Measurements from ENCODE around the gene ART3.

DNA sequence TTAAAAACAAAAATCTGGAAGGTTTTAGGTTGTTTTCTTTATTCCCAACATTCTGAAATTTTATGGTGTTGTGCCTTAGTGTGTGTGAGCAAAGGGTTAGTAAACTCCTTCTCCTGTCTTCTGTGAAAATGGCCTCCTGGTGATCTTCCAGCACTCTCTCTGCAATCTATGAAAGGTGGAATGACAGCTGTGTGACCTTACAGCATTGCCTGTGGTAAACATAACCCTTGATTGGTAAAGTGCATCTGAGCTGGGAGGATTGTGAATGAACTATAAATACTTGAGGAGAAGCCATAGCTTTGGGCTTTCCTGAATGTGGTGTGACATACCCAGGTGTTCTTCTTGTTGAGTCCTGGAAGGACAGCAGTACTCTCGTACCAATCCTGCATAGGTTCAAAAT, 10.0 kb downstream of the ART3 start:
- TF ChIP-seq, protein P1, sequence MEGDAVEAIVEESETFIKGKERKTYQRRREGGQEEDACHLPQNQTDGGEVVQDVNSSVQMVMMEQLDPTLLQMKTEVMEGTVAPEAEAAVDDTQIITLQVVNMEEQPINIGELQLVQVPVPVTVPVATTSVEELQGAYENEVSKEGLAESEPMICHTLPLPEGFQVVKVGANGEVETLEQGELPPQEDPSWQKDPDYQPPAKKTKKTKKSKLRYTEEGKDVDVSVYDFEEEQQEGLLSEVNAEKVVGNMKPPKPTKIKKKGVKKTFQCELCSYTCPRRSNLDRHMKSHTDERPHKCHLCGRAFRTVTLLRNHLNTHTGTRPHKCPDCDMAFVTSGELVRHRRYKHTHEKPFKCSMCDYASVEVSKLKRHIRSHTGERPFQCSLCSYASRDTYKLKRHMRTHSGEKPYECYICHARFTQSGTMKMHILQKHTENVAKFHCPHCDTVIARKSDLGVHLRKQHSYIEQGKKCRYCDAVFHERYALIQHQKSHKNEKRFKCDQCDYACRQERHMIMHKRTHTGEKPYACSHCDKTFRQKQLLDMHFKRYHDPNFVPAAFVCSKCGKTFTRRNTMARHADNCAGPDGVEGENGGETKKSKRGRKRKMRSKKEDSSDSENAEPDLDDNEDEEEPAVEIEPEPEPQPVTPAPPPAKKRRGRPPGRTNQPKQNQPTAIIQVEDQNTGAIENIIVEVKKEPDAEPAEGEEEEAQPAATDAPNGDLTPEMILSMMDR (IDR thresholded peaks at IDR 0.05) = no peak
- no peak for TF ChIP-seq POLR2A (IDR thresholded peaks at IDR 0.05)

Data from thyroid gland (tissue), 4 donors.